K562 (cell line): ENCODE data around the gene PHLDB1. TPM values are rescaled to one million over a fixed set of nuclear protein-coding genes. Genes with fewer than 3 reads are reported as not detected.
A peak's percentile ranks its signal among the peaks of the same experiment; 100 is the strongest.

Experiments
- ATF3 ChIP-seq, 2 experiments: fragments of 450-650 bp in 1 of 2; sonication (generic) in 1 of 2; formaldehyde crosslinking in 1 of 2; IDR thresholded peaks in 1 of 2; conservative IDR thresholded peaks in 1 of 2; 2 replicates each; pipeline versions ENCODE4 v1.6.1 to v1.8.1; 2016 to 2023; ENCODE audit warnings: mild to moderate bottlenecking in 2 of 2, moderate library complexity in 2 of 2, inconsistent platforms in 1 of 2, missing genetic modification reagents in 1 of 2
- CREB1 ChIP-seq, 2 experiments: sonication (generic) in 1 of 2; formaldehyde crosslinking in 1 of 2; IDR thresholded peaks; 2 replicates each; pipeline versions ENCODE4 v1.6.1 to v1.8.0; 2012 to 2022; ENCODE audit warnings: inconsistent platforms in 1 of 2, mild to moderate bottlenecking in 1 of 2, missing genetic modification reagents in 1 of 2, moderate library complexity in 1 of 2
- CREB3 ChIP-seq: fragments of 450-650 bp; conservative IDR thresholded peaks from 2 replicates; pipeline ENCODE4 v1.6.1; 2016; ENCODE audit warnings: missing genetic modification characterization, low read depth, mild to moderate bottlenecking, missing compliant biosample characterization, moderate library complexity
- DPF2 ChIP-seq: fragments of 450-650 bp; IDR thresholded peaks from 2 replicates; pipeline ENCODE4 v1.6.1; 2016
- FOSL1 ChIP-seq: fragments of 200-800 bp; sonication (Bioruptor generic); conservative IDR thresholded peaks from 2 replicates; pipeline ENCODE4 v1.6.1; 2016; ENCODE audit warnings: missing genetic modification characterization, missing compliant biosample characterization
- HDAC1 ChIP-seq, 2 experiments: fragments of 450-650 bp; IDR thresholded peaks; 2 replicates each; pipeline ENCODE4 v1.6.1; 2016 to 2017; ENCODE audit warnings: inconsistent platforms in 1 of 2, mild to moderate bottlenecking in 1 of 2, moderate library complexity in 1 of 2
- IRF9 ChIP-seq: fragments of 450-650 bp; IDR thresholded peaks from 2 replicates; pipeline ENCODE4 v1.6.1; 2016; ENCODE audit warnings: missing biosample characterization, missing genetic modification characterization
- KDM1A ChIP-seq, 2 experiments: fragments of 450-650 bp; IDR thresholded peaks; 2 replicates each; pipeline ENCODE4 v1.6.1; 2016; ENCODE audit warnings: mild to moderate bottlenecking in 2 of 2
- MAX ChIP-seq: sonication (generic); formaldehyde crosslinking; IDR thresholded peaks from 2 replicates; pipeline ENCODE4 v1.9.0; 2022; ENCODE audit warnings: mild to moderate bottlenecking, missing genetic modification reagents
- PRDM10 ChIP-seq: fragments of 450-650 bp; IDR thresholded peaks from 2 replicates; pipeline ENCODE4 v1.6.1; 2018; ENCODE audit not compliant: partially characterized antibody
- SFPQ ChIP-seq: fragments of 200-400 bp; formaldehyde crosslinking; IDR thresholded peaks from 2 replicates; pipeline ENCODE4 v1.6.1; 2017; ENCODE audit warnings: mild to moderate bottlenecking, low read depth, low read length, moderate library complexity
- TEAD4 ChIP-seq, 2 experiments: sonication (generic) in 1 of 2; formaldehyde crosslinking in 1 of 2; IDR thresholded peaks; 2 replicates each; pipeline versions ENCODE4 v1.6.1 to v1.8.0; 2012 to 2022; ENCODE audit warnings: borderline replicate concordance in 1 of 2, inconsistent platforms in 1 of 2, low read length in 1 of 2, mild to moderate bottlenecking in 1 of 2, missing genetic modification reagents in 1 of 2
- USF1 ChIP-seq: sonication (generic); formaldehyde crosslinking; IDR thresholded peaks from 2 replicates; pipeline ENCODE4 v1.9.0; 2022; ENCODE audit warnings: mild to moderate bottlenecking, missing genetic modification reagents
- ZNF551 ChIP-seq: fragments of 250-450 bp; sonication (Bioruptor Pico); IDR thresholded peaks from 2 replicates; pipeline ENCODE4 v1.5.0; 2021; ENCODE audit warnings: mild to moderate bottlenecking, moderate library complexity
- polyA plus RNA-seq, 8 experiments: library from polyadenylated mRNA; depleted of rRNA in 4 of 8; stranded (reverse) in 5 of 8; unstranded in 3 of 8; fragments of >200 nt; fragmentation: Nextera tagmentation in 2 of 8; fragmentation: Illumina TruSeq in 1 of 8; extraction: Ambion mirVana in 2 of 8; extraction: Trizol in 1 of 8; gene quantifications; 2 replicates each; pipeline versions ENCODE4 v1.2.1 to v1.2.3, GENCODE V29; 2011 to 2014; ENCODE audit warnings: inconsistent platforms in 1 of 8, missing spikeins in 1 of 8
- total RNA-seq, 7 experiments: library from RNA; depleted of rRNA in 6 of 7; stranded (reverse); fragments of >200 nt in 6 of 7; fragmentation: Illumina TruSeq in 2 of 7; extraction: Trizol in 2 of 7; gene quantifications; 2 replicates each; pipeline versions ENCODE4 v1.2.1 to v1.2.3, GENCODE V29; 2011 to 2021; ENCODE audit warnings: low replicate concordance in 1 of 7

Gene PHLDB1
- total and polyA plus RNA-seq, 9 of the 15 experiments (the other 6 are each of a cell fraction or from before 2014, with no cell fraction given), result 2.0 to 28.7 (median 16.2) TPM

GRCh38 chr11:118605116-118605867 is 2.1 kb upstream of the PHLDB1 start (continued):
- peak; percentile 48; the same call in 1 of the 2 replicates for TF ChIP-seq TEAD4 (IDR thresholded peaks at IDR 0.05; ENCODE audit: low read length)
- no peak for TF ChIP-seq TEAD4 (CRISPR knock-in tag; IDR thresholded peaks at IDR 0.05; ENCODE audit: borderline replicate concordance)
- TF ChIP-seq KDM1A (IDR thresholded peaks at IDR 0.05), result peak in 1 of 2 experiments; percentile 50; a peak in 2 of 4 replicates
- no peak for TF ChIP-seq SFPQ
- TF ChIP-seq CREB3, result no peak
- peak; percentile 27; the same call in 1 of the 2 replicates for TF ChIP-seq CREB1 (IDR thresholded peaks at IDR 0.05)
- TF ChIP-seq CREB1 (CRISPR knock-in tag; IDR thresholded peaks at IDR 0.05), result no peak
- peak; percentile 56 for TF ChIP-seq ATF3 (IDR thresholded peaks at IDR 0.05)
- TF ChIP-seq ATF3 (CRISPR knock-in tag; conservative IDR thresholded peaks at IDR 0.05), result no peak
- TF ChIP-seq ZNF551 (CRISPR knock-in tag), result no peak
- TF ChIP-seq USF1 (CRISPR knock-in tag), result 0 out of 2 replicates have a peak, but pooled peaks have one; percentile 24
- TF ChIP-seq MAX (CRISPR knock-in tag), result peak; percentile 23; the same call in 1 of the 2 replicates
- TF ChIP-seq IRF9 (tag), result peak; percentile 68
- TF ChIP-seq HDAC1 (IDR thresholded peaks at IDR 0.05), result peak in 1 of 2 experiments; percentile 48; a peak in 2 of 4 replicates
- TF ChIP-seq FOSL1, result no peak
- TF ChIP-seq DPF2, result 0 out of 2 replicates have a peak, but pooled peaks have one; percentile 17
- TF ChIP-seq PRDM10, result peak; percentile 75
